ENCODE data around the gene SPACA6. TPM values are rescaled to one million over a fixed set of nuclear protein-coding genes. Genes with fewer than 3 reads are reported as not detected.
"Not testable (repeated sequence)": the region's sequence is repeated elsewhere in the genome, so short reads cannot be mapped to it uniquely, and the experiment has no call there.

Gene SPACA6
- total RNA-seq, 1 donor from 2014 or later: 27.9 TPM

GRCh38 chr19:51733742-51734522 lies 40.8 kb downstream of the SPACA6 start:
- no peak for DNase-seq (ENCODE audit: low spot score)

GRCh38 chr19:51735759-51736449 lies 42.8 kb downstream of the SPACA6 start:
- DNase-seq (ENCODE audit: low spot score): no peak

- no peak for DNase-seq (ENCODE audit: low spot score)
Measured at GRCh38 chr19:51737389-51737788, 44.3 kb downstream of the SPACA6 start.

- DNase-seq (ENCODE audit: low spot score): no peak
Measured at GRCh38 chr19:51737924-51738323, 44.8 kb downstream of the SPACA6 start.

- not testable (repeated sequence) for DNase-seq (ENCODE audit: low spot score)
Measured at GRCh38 chr19:51738523-51738922, 45.4 kb downstream of the SPACA6 start.

GRCh38 chr19:51739466-51740213 lies 46.5 kb downstream of the SPACA6 start:
- no peak for DNase-seq (ENCODE audit: low spot score)

- DNase-seq (ENCODE audit: low spot score): no peak
Measured at GRCh38 chr19:51740356-51740755, 47.2 kb downstream of the SPACA6 start.

GRCh38 chr19:51742789-51743188 lies 49.7 kb downstream of the SPACA6 start:
- no peak for DNase-seq (ENCODE audit: low spot score)

GRCh38 chr19:51743405-51743804 lies 50.3 kb downstream of the SPACA6 start:
- no peak for DNase-seq (ENCODE audit: low spot score)

GRCh38 chr19:51746731-51747130 lies 53.6 kb downstream of the SPACA6 start:
- no peak for DNase-seq (ENCODE audit: low spot score)

GRCh38 chr19:51749979-51750378 lies 56.8 kb downstream of the SPACA6 start:
- DNase-seq (ENCODE audit: low spot score): no peak

GRCh38 chr19:51750400-51751094 lies 57.4 kb downstream of the SPACA6 start:
- no peak for DNase-seq (ENCODE audit: low spot score)

GRCh38 chr19:51751655-51752054 lies 58.5 kb downstream of the SPACA6 start, which contains the start of gene FPR1:
Gene FPR1, minus strand, starts transcription at chr19:51751878. Its CDS starts 4,884 bp downstream, at chr19:51746994.
- DNase-seq (ENCODE audit: low spot score): peak; percentile 25

GRCh38 chr19:51754109-51754508 lies 61.0 kb downstream of the SPACA6 start:
- DNase-seq (ENCODE audit: low spot score): peak; percentile 23

- DNase-seq (ENCODE audit: low spot score): no peak
Measured at GRCh38 chr19:51754770-51755169, 61.6 kb downstream of the SPACA6 start.

Other genes with a start within 250 kb of the SPACA6 start
- 0.72 TPM for gene SIGLEC8, start 234.9 kb upstream of the SPACA6 start, total RNA-seq (ENCODE audit: insufficient read depth, low replicate concordance)
- gene CEACAM18, start 214.8 kb upstream of the SPACA6 start, total RNA-seq (ENCODE audit: insufficient read depth, low replicate concordance): not detected
- 5.3 TPM for gene SIGLEC12, start 191.5 kb upstream of the SPACA6 start, total RNA-seq (ENCODE audit: insufficient read depth, low replicate concordance)
- gene SIGLEC6, start 161.7 kb upstream of the SPACA6 start, total RNA-seq (ENCODE audit: insufficient read depth, low replicate concordance): not detected
- 17.3 TPM for gene ZNF175, start 122.0 kb upstream of the SPACA6 start, total RNA-seq (ENCODE audit: insufficient read depth, low replicate concordance)
- not detected for gene SIGLEC5, start 62.9 kb upstream of the SPACA6 start, total RNA-seq (ENCODE audit: insufficient read depth, low replicate concordance)
- gene SIGLEC14, start 46.5 kb upstream of the SPACA6 start, total RNA-seq (ENCODE audit: insufficient read depth, low replicate concordance): 3.6 TPM
- gene HAS1, start 30.7 kb downstream of the SPACA6 start, total RNA-seq (ENCODE audit: insufficient read depth, low replicate concordance): not detected
- 13.5 TPM for gene FPR1, start 58.5 kb downstream of the SPACA6 start, total RNA-seq (ENCODE audit: insufficient read depth, low replicate concordance)
- 7.0 TPM for gene FPR2, start 67.8 kb downstream of the SPACA6 start, total RNA-seq (ENCODE audit: insufficient read depth, low replicate concordance)
- 2.6 TPM for gene FPR3, start 101.8 kb downstream of the SPACA6 start, total RNA-seq (ENCODE audit: insufficient read depth, low replicate concordance)
- 45.0 TPM for gene ZNF577, start 194.6 kb downstream of the SPACA6 start, total RNA-seq (ENCODE audit: insufficient read depth, low replicate concordance)
- gene ZNF649, start 211.7 kb downstream of the SPACA6 start, total RNA-seq (ENCODE audit: insufficient read depth, low replicate concordance): 10.8 TPM
- 11.8 TPM for gene ZNF613, start 234.1 kb downstream of the SPACA6 start, total RNA-seq (ENCODE audit: insufficient read depth, low replicate concordance)